Mucosa of descending colon (tissue), 3 donors: ENCODE data around the gene DNAH10. TPM values are rescaled to one million over a fixed set of nuclear protein-coding genes. Genes with fewer than 3 reads are reported as not detected.

Experiments
- ATAC-seq: fragments of 200-7000 bp; cut with Tn5 transposase; one replicate; pipeline ENCODE4 v1.9.1; 2020; ENCODE audit warnings: mild to moderate bottlenecking, moderate library complexity
- DNase-seq, 3 donors: peaks; one replicate each; pipeline ENCODE4 v3.0.0-alpha.2; 2020
- H3K36me3 ChIP-seq: fragments of 200-600 bp; one replicate; pipeline ENCODE4 v1.8.0; 2021; ENCODE audit warnings: low read depth, mild to moderate bottlenecking
- H3K4me1 ChIP-seq: fragments of 200-600 bp; one replicate; pipeline ENCODE4 v1.8.0; 2021; ENCODE audit warnings: low read depth, mild to moderate bottlenecking
- H3K4me3 ChIP-seq: fragments of 200-600 bp; one replicate; pipeline ENCODE4 v1.8.0; 2021; ENCODE audit warnings: mild to moderate bottlenecking
- H3K9me3 ChIP-seq: fragments of 200-600 bp; one replicate; pipeline ENCODE4 v1.8.0; 2021; ENCODE audit warnings: mild to moderate bottlenecking
- intact Hi-C, 2 donors: fragments of 100-400 bp; cut with DNase I in 1 of 2; cut with micrococcal nuclease in 1 of 2; formaldehyde crosslinking; loops; one replicate each; pipeline versions ENCODE4 v1.11.0 to v1.11.1; 2022; cut with DNase I, micrococcal nuclease
- total RNA-seq, 3 donors: library from RNA; stranded (reverse); fragmentation: NEBNext Ultra II Directional in 2 of 3; extraction: Animal tissue kit (Norgen Biotek cat#: 25700) in 2 of 3; gene quantifications; one replicate each; pipeline versions ENCODE4 v1.2.1 to v1.2.4, GENCODE V29; 2021 to 2023
- TF ChIP-seq, protein P1 (sequence below): fragments of 200-600 bp; IDR thresholded peaks from one replicate; pipeline ENCODE4 v1.8.0; 2022; ENCODE audit warnings: antibody characterized with exemption, mild to moderate bottlenecking
- donor health status: DM: no; HTN: no; CAD: no; lungs with moderate emphysema.
- donor health status: DM: no; HTN: no; CAD: no.
- donor health status: DM: no; HTN: yes; CAD: no.

The DNAH10 gene
- total RNA-seq, 3 donors from 2014 or later = 0.29 to 0.63 (median 0.29) TPM

DNA sequence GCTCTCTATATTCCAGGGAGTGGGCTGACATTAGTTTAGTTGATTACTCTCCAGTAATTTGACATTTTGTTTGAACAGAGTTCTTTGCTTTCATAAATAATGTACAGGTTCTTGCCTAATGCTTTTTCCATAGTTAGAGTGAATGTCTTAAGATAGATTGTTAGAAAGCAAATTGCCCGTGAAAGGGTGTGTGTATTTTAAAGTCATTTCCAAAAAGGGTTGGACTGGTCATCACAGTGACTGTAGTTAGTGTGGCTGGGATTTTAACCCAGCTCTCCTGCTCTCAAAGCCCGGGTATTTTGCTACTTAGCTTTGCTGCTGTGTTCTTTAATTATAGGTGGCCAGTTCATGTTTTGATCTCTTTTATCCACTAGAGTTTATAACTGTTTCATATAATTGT lies 74.2 kb downstream of the DNAH10 start:
- Histone ChIP-seq H3K4me1 (no peaks in the 10 kb centered on the region), H3K4me3 (no peak overlapping the region), H3K9me3 (no peaks in the 10 kb centered on the region), H3K36me3 (no peaks in the 10 kb centered on the region)
- intact Hi-C loops = no loop called here
- no peak for ATAC-seq
- TF ChIP-seq, protein P1, sequence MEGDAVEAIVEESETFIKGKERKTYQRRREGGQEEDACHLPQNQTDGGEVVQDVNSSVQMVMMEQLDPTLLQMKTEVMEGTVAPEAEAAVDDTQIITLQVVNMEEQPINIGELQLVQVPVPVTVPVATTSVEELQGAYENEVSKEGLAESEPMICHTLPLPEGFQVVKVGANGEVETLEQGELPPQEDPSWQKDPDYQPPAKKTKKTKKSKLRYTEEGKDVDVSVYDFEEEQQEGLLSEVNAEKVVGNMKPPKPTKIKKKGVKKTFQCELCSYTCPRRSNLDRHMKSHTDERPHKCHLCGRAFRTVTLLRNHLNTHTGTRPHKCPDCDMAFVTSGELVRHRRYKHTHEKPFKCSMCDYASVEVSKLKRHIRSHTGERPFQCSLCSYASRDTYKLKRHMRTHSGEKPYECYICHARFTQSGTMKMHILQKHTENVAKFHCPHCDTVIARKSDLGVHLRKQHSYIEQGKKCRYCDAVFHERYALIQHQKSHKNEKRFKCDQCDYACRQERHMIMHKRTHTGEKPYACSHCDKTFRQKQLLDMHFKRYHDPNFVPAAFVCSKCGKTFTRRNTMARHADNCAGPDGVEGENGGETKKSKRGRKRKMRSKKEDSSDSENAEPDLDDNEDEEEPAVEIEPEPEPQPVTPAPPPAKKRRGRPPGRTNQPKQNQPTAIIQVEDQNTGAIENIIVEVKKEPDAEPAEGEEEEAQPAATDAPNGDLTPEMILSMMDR = no peak
- no peak for DNase-seq

DNA sequence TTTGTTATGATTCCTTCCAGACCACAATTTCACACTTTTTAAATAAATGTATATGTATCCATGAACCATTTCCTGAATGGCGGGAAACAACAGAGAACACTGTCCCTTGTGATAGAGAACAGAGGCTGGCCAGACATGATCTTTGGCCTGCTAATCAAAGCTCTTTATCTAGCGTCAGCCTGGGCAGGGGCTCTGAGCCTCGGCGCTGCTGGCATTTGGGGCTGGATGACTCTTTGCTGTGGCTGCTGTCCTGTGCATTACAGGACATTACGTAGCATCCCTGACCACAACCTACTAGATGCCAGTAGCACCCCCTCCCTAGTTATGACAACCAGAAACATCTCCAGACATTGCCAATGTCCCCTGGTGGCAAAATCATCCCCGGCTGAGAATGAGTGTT lies 77.7 kb downstream of the DNAH10 start:
- ATAC-seq = no peak
- intact Hi-C loops = no loop called here
- no peaks in the 10 kb centered on the region for H3K9me3 ChIP-seq
- H3K36me3 ChIP-seq = no peaks in the 10 kb centered on the region
- TF ChIP-seq, protein P1 = no peak
- no peak overlapping the region for H3K4me3 ChIP-seq
- H3K4me1 ChIP-seq = no peaks in the 10 kb centered on the region
- no peak for DNase-seq

DNA sequence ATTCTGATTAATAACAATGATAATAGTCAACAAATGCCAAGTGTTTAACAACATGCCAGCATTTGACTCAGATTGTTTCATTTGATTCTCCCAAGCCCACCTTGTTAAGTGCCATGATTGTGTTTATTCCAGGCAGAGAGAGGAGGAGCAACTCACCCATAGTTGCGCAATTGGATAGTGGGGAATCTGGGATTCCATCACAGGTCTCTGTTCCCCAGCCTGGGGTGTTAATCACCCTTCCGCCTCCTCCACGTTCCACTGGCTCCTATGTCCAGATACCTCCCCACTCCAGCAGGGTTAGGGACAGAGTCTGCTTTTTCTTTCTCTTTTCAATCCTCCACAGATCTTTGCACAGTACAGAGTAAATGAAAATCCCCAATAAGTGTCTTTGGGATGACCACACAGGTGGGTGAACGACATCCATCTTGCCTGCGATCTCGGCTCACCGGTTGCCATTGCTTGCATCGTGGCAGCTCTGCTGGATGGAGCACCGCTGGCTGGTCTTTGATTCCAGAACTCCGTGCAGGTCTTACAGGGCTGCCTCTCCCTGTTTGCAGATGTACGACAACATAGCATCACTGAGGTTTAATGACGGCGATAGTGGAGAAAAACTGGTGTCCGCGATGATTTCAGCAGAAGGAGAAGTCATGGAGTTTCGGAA lies 78.8 kb downstream of the DNAH10 start:
- ATAC-seq (no peak), DNase-seq (no peak)
- Histone ChIP-seq H3K4me1 (no peaks in the 10 kb centered on the region), H3K9me3 (no peaks in the 10 kb centered on the region), H3K4me3 (no peak overlapping the region), H3K36me3 (no peaks in the 10 kb centered on the region)
- TF ChIP-seq, protein P1 = no peak
- intact Hi-C loops = no loop called here

DNA sequence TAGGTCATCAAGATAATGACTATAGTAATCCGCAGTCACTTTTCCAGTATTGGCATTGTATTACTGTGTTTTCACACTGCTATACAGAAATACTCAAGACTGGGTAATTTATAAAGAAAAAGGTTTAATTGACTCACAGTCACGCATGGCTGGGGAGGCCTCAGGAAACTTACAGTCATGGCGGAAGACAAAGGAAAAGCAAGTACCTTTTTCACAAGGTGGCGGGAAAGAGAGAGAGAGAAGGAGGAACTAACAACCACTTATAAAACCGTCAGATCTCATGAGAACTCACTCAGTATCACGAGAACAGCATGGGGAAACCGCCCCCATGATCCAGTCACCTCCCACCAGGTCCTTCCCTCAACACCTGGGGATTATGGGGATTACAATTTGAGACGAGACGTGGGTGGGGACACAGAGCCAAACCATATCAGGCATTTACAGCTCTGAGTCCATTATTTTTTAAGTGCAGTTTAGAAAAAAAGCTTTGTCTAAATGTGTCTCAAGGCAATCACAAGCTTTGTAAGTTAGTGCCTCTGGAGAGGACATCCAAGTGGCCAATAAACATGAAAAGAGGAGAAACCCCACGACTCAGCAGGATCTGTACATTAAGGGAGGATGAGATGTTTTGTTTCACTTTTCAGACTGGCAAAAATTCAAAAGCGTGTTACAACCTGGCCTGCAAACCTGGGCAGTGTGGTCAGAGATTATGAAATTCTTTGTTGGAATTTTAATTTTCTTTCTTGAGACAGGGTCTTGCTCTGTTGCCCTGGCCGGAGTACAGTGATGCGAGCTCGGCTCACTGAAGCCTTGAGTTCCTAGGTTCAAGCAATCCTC lies 82.0 kb downstream of the DNAH10 start:
- Histone ChIP-seq H3K4me1 (no peaks in the 10 kb centered on the region), H3K9me3 (no peaks in the 10 kb centered on the region), H3K4me3 (no peak overlapping the region), H3K36me3 (no peaks in the 10 kb centered on the region)
- TF ChIP-seq, protein P1 = no peak
- ATAC-seq = no peak
- DNase-seq = no peak
- intact Hi-C loops = no loop called here

DNA sequence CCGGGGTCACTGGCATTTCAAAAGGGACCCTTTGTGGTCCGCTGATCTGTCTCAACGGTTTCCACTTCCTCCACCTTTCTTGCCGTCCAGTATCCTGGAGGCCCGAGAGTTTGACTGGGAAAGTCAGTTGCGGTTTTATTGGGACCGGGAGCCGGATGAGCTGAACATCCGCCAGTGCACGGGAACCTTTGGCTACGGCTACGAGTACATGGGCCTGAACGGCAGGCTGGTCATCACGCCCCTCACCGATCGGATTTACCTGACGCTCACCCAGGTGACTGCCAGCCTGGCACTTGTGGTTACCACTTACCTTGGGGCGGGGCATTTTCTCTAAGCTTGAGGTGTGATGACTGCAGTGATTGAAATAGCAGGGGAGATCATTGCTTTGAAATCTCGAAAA lies 83.8 kb downstream of the DNAH10 start:
- DNase-seq = no peak
- H3K9me3 ChIP-seq = no peaks in the 10 kb centered on the region
- intact Hi-C loops = no loop called here
- H3K4me1 ChIP-seq = no peaks in the 10 kb centered on the region
- TF ChIP-seq, protein P1 = no peak
- no peak overlapping the region for H3K4me3 ChIP-seq
- no peaks in the 10 kb centered on the region for H3K36me3 ChIP-seq
- ATAC-seq = no peak
